Stimulated activated CD4-positive, alpha-beta T cell treated with anti-CD3 and anti-CD28 coated beads, Interleukin-1b, Interleukin-23, amount 100 ng/mL, for 1 hour (primary cell): ENCODE data around the gene SLC25A47.

Experiments used
- DNase-seq, 2 donors: peaks; one replicate each; pipeline ENCODE4 v3.0.0-alpha.2; 2020; ENCODE audit warnings: low read depth in 2 of 2

The SLC25A47 gene

GRCh38 chr14:100346306-100347091, 23.4 kb downstream of the SLC25A47 start:
- no peak for DNase-seq

GRCh38 chr14:100348253-100348729, 25.2 kb downstream of the SLC25A47 start:
- no peak for DNase-seq

GRCh38 chr14:100348784-100349685, 25.9 kb downstream of the SLC25A47 start:
- DNase-seq: no peak

GRCh38 chr14:100350276-100350926, 27.3 kb downstream of the SLC25A47 start:
- DNase-seq: no peak

GRCh38 chr14:100350986-100351385, 27.8 kb downstream of the SLC25A47 start:
- no peak for DNase-seq

GRCh38 chr14:100358396-100358795, 35.3 kb downstream of the SLC25A47 start:
- DNase-seq: no peak

- no peak for DNase-seq
Measured at GRCh38 chr14:100359111-100359510, 36.0 kb downstream of the SLC25A47 start.

- no peak for DNase-seq
Measured at GRCh38 chr14:100359881-100360280, 36.7 kb downstream of the SLC25A47 start.

GRCh38 chr14:100361626-100362025, 38.5 kb downstream of the SLC25A47 start:
- no peak for DNase-seq

- no peak for DNase-seq
Measured at GRCh38 chr14:100362311-100362927, 39.3 kb downstream of the SLC25A47 start.

GRCh38 chr14:100363053-100363452, 39.9 kb downstream of the SLC25A47 start:
- no peak for DNase-seq

- no peak for DNase-seq
Measured at GRCh38 chr14:100364403-100364802, 41.3 kb downstream of the SLC25A47 start.

GRCh38 chr14:100365741-100366140, 42.6 kb downstream of the SLC25A47 start:
- no peak for DNase-seq

- DNase-seq: no peak
Measured at GRCh38 chr14:100369019-100369418, 45.9 kb downstream of the SLC25A47 start.

- DNase-seq: no peak
Measured at GRCh38 chr14:100370003-100370402, 46.9 kb downstream of the SLC25A47 start.

GRCh38 chr14:100371773-100372172, 48.6 kb downstream of the SLC25A47 start:
- DNase-seq: no peak

- DNase-seq: no peak
Measured at GRCh38 chr14:100372357-100373048, 49.4 kb downstream of the SLC25A47 start.

- DNase-seq: no peak
Measured at GRCh38 chr14:100374270-100374669, 51.1 kb downstream of the SLC25A47 start.

- DNase-seq: no peak
Measured at GRCh38 chr14:100374876-100375265, 51.7 kb downstream of the SLC25A47 start.

- DNase-seq: peak in 1 of 2 donors; percentile 61
Measured at GRCh38 chr14:100375266-100375962, 52.3 kb downstream of the SLC25A47 start.
